ENCODE data around the gene PPM1E. TPM values are rescaled to one million over a fixed set of nuclear protein-coding genes. Genes with fewer than 3 reads are reported as not detected.

The PPM1E gene
- total RNA-seq, 2 donors from 2014 or later, result 0.05 to 0.32 TPM

GRCh38 chr17:58991718-58992331, 236.2 kb downstream of the PPM1E start:
- intact Hi-C loops (cut with DNase I), result no loop called here
- Histone ChIP-seq H3K4me1 (no peaks in the 10 kb centered on the region), H3K27ac (no peak overlapping the region), H3K27me3 (no peaks in the 10 kb centered on the region), H3K9ac (ENCODE audit: low read depth in 2 of 2, low read length in 2 of 2) (no peak overlapping the region), H3K36me3 (no peaks in the 10 kb centered on the region), H3K4me3 (no peak overlapping the region), H3K9me3 (no peaks in the 10 kb centered on the region)
- no peak for TF ChIP-seq CTCF (IDR thresholded peaks at IDR 0.05)
- DNase-seq, result peak; percentile 26

GRCh38 chr17:58993311-58993710, 237.7 kb downstream of the PPM1E start:
- no peaks in the 10 kb centered on the region for H3K4me1 ChIP-seq
- no peaks in the 10 kb centered on the region for H3K36me3 ChIP-seq
- H3K27me3 ChIP-seq, result no peaks in the 10 kb centered on the region
- intact Hi-C loops (cut with DNase I), result no loop called here
- TF ChIP-seq CTCF (IDR thresholded peaks at IDR 0.05), result no peak
- no peak overlapping the region for H3K4me3 ChIP-seq
- H3K9me3 ChIP-seq, result no peaks in the 10 kb centered on the region
- no peak for DNase-seq
- H3K9ac ChIP-seq (ENCODE audit: low read depth in 2 of 2, low read length in 2 of 2), result no peak overlapping the region
- H3K27ac ChIP-seq, result no peak overlapping the region

- Histone ChIP-seq H3K9me3 (no peaks in the 10 kb centered on the region), H3K4me3 (no peak overlapping the region), H3K4me1 (no peaks in the 10 kb centered on the region), H3K9ac (ENCODE audit: low read depth in 2 of 2, low read length in 2 of 2) (no peak overlapping the region), H3K27me3 (no peaks in the 10 kb centered on the region), H3K36me3 (no peaks in the 10 kb centered on the region), H3K27ac (no peak overlapping the region)
- no peak for TF ChIP-seq CTCF (IDR thresholded peaks at IDR 0.05)
- intact Hi-C loops (cut with DNase I), result no loop called here
- DNase-seq, result no peak
Measured at GRCh38 chr17:58995247-58995940, 239.7 kb downstream of the PPM1E start.

- Histone ChIP-seq H3K36me3 (no peaks in the 10 kb centered on the region), H3K4me3 (no peak overlapping the region), H3K9ac (ENCODE audit: low read depth in 2 of 2, low read length in 2 of 2) (no peak overlapping the region), H3K9me3 (no peaks in the 10 kb centered on the region), H3K27me3 (no peaks in the 10 kb centered on the region), H3K27ac (no peak overlapping the region), H3K4me1 (no peaks in the 10 kb centered on the region)
- no peak for TF ChIP-seq CTCF (IDR thresholded peaks at IDR 0.05)
- intact Hi-C loops (cut with DNase I), result no loop called here
- no peak for DNase-seq
Measured at GRCh38 chr17:58996968-58997367, 241.3 kb downstream of the PPM1E start.

- H3K36me3 ChIP-seq, result no peaks in the 10 kb centered on the region
- TF ChIP-seq CTCF (IDR thresholded peaks at IDR 0.05), result no peak
- H3K4me1 ChIP-seq, result no peaks in the 10 kb centered on the region
- H3K27ac ChIP-seq, result no peak overlapping the region
- H3K9me3 ChIP-seq, result no peaks in the 10 kb centered on the region
- H3K27me3 ChIP-seq, result no peaks in the 10 kb centered on the region
- H3K9ac ChIP-seq (ENCODE audit: low read depth in 2 of 2, low read length in 2 of 2), result no peak overlapping the region
- DNase-seq, result no peak
- intact Hi-C loops (cut with DNase I), result no loop called here
- H3K4me3 ChIP-seq, result no peak overlapping the region
Measured at GRCh38 chr17:58997756-58998553, 242.3 kb downstream of the PPM1E start.

Data from colonic mucosa (tissue), 4 donors.